SK-N-SH (cell line): Measurements from ENCODE around the gene NRIP2. TPM values are rescaled to one million over a fixed set of nuclear protein-coding genes. Genes with fewer than 3 reads are reported as not detected.

ENCODE experiments used
- CTCF ChIA-PET: fragments of 300-600, 350-600 bp; formaldehyde crosslinking; extraction: SDS; loops from one replicate; lab custom pipeline; 2021; lab: Yijun Ruan, JAX
- POLR2A ChIA-PET: fragments of 350-600 bp; sonication (Branson Sonifier 250); formaldehyde crosslinking; extraction: SDS; loops from one replicate; lab custom pipeline; 2020; ENCODE audit warnings: antibody characterized with exemption, inconsistent platforms; lab: Yijun Ruan, JAX
- DNase-seq: peaks from one replicate; pipeline ENCODE4 v3.0.0; 2012
- H2AFZ ChIP-seq: fragments of 200-600 bp; sonication (generic); 2 replicates; pipeline ENCODE4 v1.8.1; 2016; ENCODE audit warnings: antibody characterized with exemption, mild to moderate bottlenecking, low read depth
- H3F3A ChIP-seq: fragments of 200-600 bp; sonication (generic); replicated peaks from 2 replicates; pipeline ENCODE3; 2016; ENCODE audit warnings: antibody characterized with exemption, mild to moderate bottlenecking; ENCODE audit not compliant: insufficient read depth
- H3K27ac ChIP-seq, 2 experiments: fragments of 200-500 bp in 1 of 2; fragments of 200-600 bp in 1 of 2; sonication (Bioruptor generic) in 1 of 2; sonication (generic), shearing (Covaris generic) in 1 of 2; 2 replicates each; pipeline versions ENCODE4 v1.5.1 to v1.6.1; 2014 to 2016; ENCODE audit warnings: low read depth in 2 of 2, inconsistent platforms in 1 of 2, low read length in 1 of 2, mild to moderate bottlenecking in 1 of 2, mixed read lengths in 1 of 2
- H3K27me3 ChIP-seq: fragments of 200-600 bp; sonication (generic), shearing (Covaris generic); 2 replicates; pipeline ENCODE4 v1.6.1; 2016; ENCODE audit warnings: mixed run types; ENCODE audit not compliant: insufficient read depth
- H3K36me3 ChIP-seq, 2 experiments: fragments of 200-500 bp in 1 of 2; fragments of 200-600 bp in 1 of 2; sonication (Bioruptor generic) in 1 of 2; sonication (generic) in 1 of 2; replicated peaks in 1 of 2; 2 replicates each; pipeline versions ENCODE3 to v1.5.1; 2014 to 2016; ENCODE audit warnings: low read length in 1 of 2, mild to moderate bottlenecking in 1 of 2; ENCODE audit not compliant: insufficient read depth in 2 of 2, control insufficient read depth in 1 of 2
- H3K4me1 ChIP-seq, 2 experiments: fragments of 200-500 bp in 1 of 2; fragments of 200-600 bp in 1 of 2; sonication (Bioruptor generic) in 1 of 2; sonication (generic), shearing (Covaris generic) in 1 of 2; 2 replicates each; pipeline versions ENCODE4 v1.5.1 to v1.6.1; 2014 to 2016; ENCODE audit warnings: low read depth in 1 of 2, low read length in 1 of 2, mixed run types in 1 of 2; ENCODE audit not compliant: insufficient read depth in 2 of 2, control insufficient read depth in 1 of 2
- H3K4me2 ChIP-seq: fragments of 200-600 bp; sonication (generic), shearing (Covaris generic); 2 replicates; pipeline ENCODE4 v1.6.1; 2017; ENCODE audit warnings: mixed run types
- H3K4me3 ChIP-seq, 2 experiments: fragments of 200-500 bp in 1 of 2; fragments of 200-600 bp in 1 of 2; sonication (Bioruptor generic) in 1 of 2; sonication (generic), shearing (Covaris generic) in 1 of 2; 2 replicates each; pipeline versions ENCODE4 v1.5.1 to v1.8.1; 2014 to 2016; ENCODE audit warnings: low read depth in 2 of 2, inconsistent platforms in 1 of 2, low read length in 1 of 2, mild to moderate bottlenecking in 1 of 2, mixed read lengths in 1 of 2, moderate library complexity in 1 of 2
- H3K79me2 ChIP-seq: fragments of 200-600 bp; sonication (generic); 2 replicates; pipeline ENCODE4 v1.8.1; 2017; ENCODE audit warnings: mild to moderate bottlenecking; ENCODE audit not compliant: insufficient read depth
- H3K9ac ChIP-seq: fragments of 200-600 bp; sonication (generic); 2 replicates; pipeline ENCODE4 v1.6.1; 2017; ENCODE audit warnings: mixed run types
- H3K9me2 ChIP-seq: fragments of 200-600 bp; sonication (generic); 2 replicates; pipeline ENCODE4 v1.6.1; 2017; ENCODE audit warnings: mixed run types
- H3K9me3 ChIP-seq: fragments of 200-600 bp; sonication (generic); 2 replicates; pipeline ENCODE4 v1.6.1; 2017; ENCODE audit warnings: mixed run types, mild to moderate bottlenecking, moderate library complexity
- H4K20me1 ChIP-seq: fragments of 200-600 bp; sonication (generic); 2 replicates; pipeline ENCODE4 v1.6.1; 2017; ENCODE audit warnings: mild to moderate bottlenecking, mixed run types; ENCODE audit not compliant: insufficient read depth
- CHD2 ChIP-seq: fragments of 150-350 bp; IDR thresholded peaks from 2 replicates; pipeline ENCODE4 v1.6.1; 2018; ENCODE audit warnings: low read length; ENCODE audit not compliant: partially characterized antibody
- FOSL2 ChIP-seq: IDR thresholded peaks from 2 replicates; pipeline ENCODE4 v1.4.0; 2012; ENCODE audit warnings: low read depth, mild to moderate bottlenecking, moderate library complexity, borderline replicate concordance
- FOXJ3 ChIP-seq: sonication (generic); formaldehyde crosslinking; IDR thresholded peaks from 2 replicates; pipeline ENCODE4 v1.5.1; 2020; ENCODE audit warnings: mild to moderate bottlenecking, missing genetic modification reagents
- FOXM1 ChIP-seq: IDR thresholded peaks from 2 replicates; pipeline ENCODE4 v1.4.0; 2012; ENCODE audit warnings: low read depth, mild to moderate bottlenecking
- GATA2 ChIP-seq: sonication (generic); formaldehyde crosslinking; IDR thresholded peaks from 2 replicates; pipeline ENCODE4 v1.5.0; 2020; ENCODE audit warnings: mild to moderate bottlenecking, missing genetic modification reagents
- JUND ChIP-seq: IDR thresholded peaks from 2 replicates; pipeline ENCODE4 v1.4.0; 2012
- NFIC ChIP-seq: IDR thresholded peaks from 2 replicates; pipeline ENCODE4 v1.4.0; 2012; ENCODE audit warnings: borderline replicate concordance
- NRF1 ChIP-seq: IDR thresholded peaks from 2 replicates; pipeline ENCODE4 v1.6.1; 2012; ENCODE audit warnings: low read depth, mild to moderate bottlenecking, low read length
- RCOR1 ChIP-seq: fragments of 150-350 bp; IDR thresholded peaks from 2 replicates; pipeline ENCODE4 v1.6.1; 2017; ENCODE audit warnings: antibody characterized with exemption, low read length
- RXRA ChIP-seq: IDR thresholded peaks from 2 replicates; pipeline ENCODE4 v1.4.0; 2012; ENCODE audit warnings: low read depth, mild to moderate bottlenecking, borderline replicate concordance
- SMC3 ChIP-seq: IDR thresholded peaks from 2 replicates; pipeline ENCODE4 v1.6.1; 2012; ENCODE audit warnings: low read depth, low read length, improper control_type of control experiment
- TEAD4 ChIP-seq: IDR thresholded peaks from 2 replicates; pipeline ENCODE4 v1.4.0; 2012; ENCODE audit warnings: mild to moderate bottlenecking, borderline replicate concordance; ENCODE audit not compliant: insufficient read depth
- WGBS: methylation state at CpG from one replicate; pipeline ENCODE4 v1.1.6; 2017; ENCODE audit warnings: low lambda C conversion rate; 5-methylcytosine and 5-hydroxymethylcytosine counted together
- polyA plus RNA-seq, 3 experiments: library from polyadenylated mRNA; depleted of rRNA; stranded (reverse); fragments of >200 nt; gene quantifications; 2 replicates each; pipeline ENCODE4 v1.2.3, GENCODE V29; 2012
- TF ChIP-seq, protein P1 (sequence below): fragments of 150-350 bp; IDR thresholded peaks from 2 replicates; pipeline ENCODE4 v1.6.1; 2017; ENCODE audit warnings: antibody characterized with exemption, low read length, low read depth, borderline replicate concordance
- TF ChIP-seq, protein P2 (sequence below): IDR thresholded peaks from 2 replicates; pipeline ENCODE4 v1.4.0; 2012; ENCODE audit warnings: low read depth

The NRIP2 gene
- polyA plus RNA-seq, 1 of the 3 experiments (the other 2 are of a cell fraction) = not detected

DNA sequence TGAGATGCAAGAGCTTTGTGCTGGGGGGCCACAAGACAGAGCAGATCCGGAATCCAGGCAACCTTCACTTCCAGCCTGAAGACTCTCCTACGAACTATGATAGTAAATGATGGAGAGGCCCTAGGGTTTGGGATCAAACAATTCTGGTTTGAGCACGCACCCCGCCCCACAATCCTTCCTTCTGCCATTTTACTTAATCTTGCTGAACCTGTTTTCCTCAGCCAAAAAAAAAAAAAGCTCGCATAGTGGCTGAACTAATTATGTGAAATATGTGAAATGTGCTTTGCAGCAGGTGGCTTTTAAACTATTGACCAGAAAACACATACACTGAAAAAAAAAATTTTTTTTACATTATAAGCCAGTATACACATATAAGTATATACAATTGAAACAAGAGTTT is 23.0 kb downstream of the NRIP2 start (continued):
- TF ChIP-seq NRF1 = no peak

DNA sequence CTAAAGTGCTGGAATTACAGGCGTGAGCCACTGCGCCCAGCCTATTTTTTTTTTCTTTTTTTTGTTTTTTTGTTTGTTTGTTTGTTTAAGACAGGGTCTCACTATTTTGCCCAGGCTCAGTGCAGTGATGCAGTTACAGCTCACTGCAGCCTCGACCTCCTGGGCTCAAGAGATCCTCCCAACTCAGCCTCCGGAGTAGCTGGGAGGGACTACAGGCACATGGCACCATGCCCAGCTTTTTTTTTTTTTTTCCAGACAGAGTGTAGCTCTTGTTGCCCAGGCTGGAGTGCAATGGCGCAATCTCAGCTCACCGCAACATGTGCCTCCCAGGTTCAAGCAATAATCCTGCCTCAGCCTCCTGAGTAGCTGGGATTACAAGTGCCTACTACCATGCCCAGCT is 28.1 kb downstream of the NRIP2 start:
- Histone ChIP-seq H2AFZ (no peak overlapping the region), H3K4me2 (no peak overlapping the region), H3K36me3 (peaks cover 19 to 35% of the 10 kb centered on the region in 2 experiments), H3K27me3 (no peaks in the 10 kb centered on the region), H3F3A (no peaks in the 10 kb centered on the region), H3K9me3 (no peaks in the 10 kb centered on the region), H3K4me3 (no peak overlapping the region), H3K9me2 (no peaks in the 10 kb centered on the region), H4K20me1 (no peaks in the 10 kb centered on the region), H3K79me2 (peaks cover 3% of the 10 kb centered on the region; the same call in 1 of the 2 replicates), H3K4me1 (peaks cover 0 to 6% of the 10 kb centered on the region in 2 experiments; a peak in 1 of 4 replicates), H3K27ac (no peak overlapping the region), H3K9ac (no peak overlapping the region)
- WGBS = 92% methylated on average over 6 of the region's 6 CpGs
- CTCF ChIA-PET = interaction anchor here (1.3 to 1.6 kb wide), 2 partner anchors 11 to 23 kb away, joined by 3 read pairs; no protein-coding TSS in a partner anchor
- DNase-seq = no peak
- POLR2A ChIA-PET = no interaction called here
- TF ChIP-seq GATA2 (no peak), JUND (no peak), RXRA (no peak), RCOR1 (no peak), CHD2 (no peak), FOXJ3 (CRISPR knock-in tag) (no peak), NFIC (no peak), FOXM1 (no peak)
- TF ChIP-seq, protein P1, sequence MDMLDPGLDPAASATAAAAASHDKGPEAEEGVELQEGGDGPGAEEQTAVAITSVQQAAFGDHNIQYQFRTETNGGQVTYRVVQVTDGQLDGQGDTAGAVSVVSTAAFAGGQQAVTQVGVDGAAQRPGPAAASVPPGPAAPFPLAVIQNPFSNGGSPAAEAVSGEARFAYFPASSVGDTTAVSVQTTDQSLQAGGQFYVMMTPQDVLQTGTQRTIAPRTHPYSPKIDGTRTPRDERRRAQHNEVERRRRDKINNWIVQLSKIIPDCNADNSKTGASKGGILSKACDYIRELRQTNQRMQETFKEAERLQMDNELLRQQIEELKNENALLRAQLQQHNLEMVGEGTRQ = no peak

DNA sequence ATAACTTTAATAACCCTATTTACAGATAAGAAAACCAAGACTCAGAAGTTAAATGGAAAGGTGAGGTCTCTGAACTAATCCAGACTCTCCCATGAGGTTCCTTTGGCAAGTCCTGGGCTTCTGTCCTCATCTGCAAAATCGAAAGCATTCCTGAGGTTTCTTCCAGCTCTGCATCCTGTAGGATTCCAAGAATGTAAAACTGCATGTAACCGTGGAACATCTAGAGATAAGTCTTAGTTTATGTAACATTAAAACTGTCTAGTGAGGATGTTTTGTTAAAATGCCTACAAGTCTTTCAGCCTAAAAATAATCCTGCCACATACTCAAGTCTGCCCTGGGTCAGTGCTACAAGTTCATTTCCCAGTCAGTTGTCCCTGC is 29.7 kb downstream of the NRIP2 start:
- H3K4me3 ChIP-seq = no peak overlapping the region
- CTCF ChIA-PET = interaction anchor here (1.0 to 1.3 kb wide), 2 partner anchors 20 to 21 kb away, joined by 3 read pairs; no protein-coding TSS in a partner anchor
- no peaks in the 10 kb centered on the region for H4K20me1 ChIP-seq
- 69% methylated on average over 2 of the region's 2 CpGs for WGBS
- H3K27ac ChIP-seq = peak overlapping the region in 1 of 2 experiments; percentile 4; a peak in 1 of 4 replicates
- no peak overlapping the region for H3K4me2 ChIP-seq
- no peaks in the 10 kb centered on the region for H3K9me3 ChIP-seq
- TF ChIP-seq SMC3 = no peak
- TF ChIP-seq, protein P2, sequence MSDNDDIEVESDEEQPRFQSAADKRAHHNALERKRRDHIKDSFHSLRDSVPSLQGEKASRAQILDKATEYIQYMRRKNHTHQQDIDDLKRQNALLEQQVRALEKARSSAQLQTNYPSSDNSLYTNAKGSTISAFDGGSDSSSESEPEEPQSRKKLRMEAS = no peak
- TF ChIP-seq FOSL2 = no peak
- TF ChIP-seq TEAD4 = no peak
- TF ChIP-seq NFIC = no peak
- TF ChIP-seq, all 33 proteins: peak for 0
- POLR2A ChIA-PET = no interaction called here
- H3K9me2 ChIP-seq = no peaks in the 10 kb centered on the region
- peaks cover 0 to 4% of the 10 kb centered on the region in 2 experiments; a peak in 1 of 4 replicates for H3K4me1 ChIP-seq
- H3F3A ChIP-seq = no peaks in the 10 kb centered on the region
- H2AFZ ChIP-seq = no peak overlapping the region
- no peak for DNase-seq
- no peaks in the 10 kb centered on the region for H3K27me3 ChIP-seq
- peaks cover 32 to 51% of the 10 kb centered on the region in 2 experiments for H3K36me3 ChIP-seq
- no peaks in the 10 kb centered on the region for H3K79me2 ChIP-seq
- H3K9ac ChIP-seq = no peak overlapping the region
